Measurements from ENCODE around the gene IQCB1.

- TF ChIP-seq CTCF (IDR thresholded peaks at IDR 0.05), result no peak
- no peak for TF ChIP-seq POLR2A (IDR thresholded peaks at IDR 0.05)
Measured at GRCh38 chr3:121800906-121801305, 34.0 kb downstream of the IQCB1 start.
